Stimulated activated CD4-positive, alpha-beta T cell treated with anti-CD3 and anti-CD28 coated beads, TNF-alpha, amount 100 ng/mL, for 48 hours (primary cell): Measurements from ENCODE around the gene ZFHX2.
"Not testable (repeated sequence)": the region's sequence is repeated elsewhere in the genome, so short reads cannot be mapped to it uniquely, and the experiment has no call there.

Source experiments
- DNase-seq, 3 donors: peaks; one replicate each; pipeline ENCODE4 v3.0.0-alpha.2; 2020; ENCODE audit warnings: low read depth in 3 of 3

ZFHX2 gene

DNA sequence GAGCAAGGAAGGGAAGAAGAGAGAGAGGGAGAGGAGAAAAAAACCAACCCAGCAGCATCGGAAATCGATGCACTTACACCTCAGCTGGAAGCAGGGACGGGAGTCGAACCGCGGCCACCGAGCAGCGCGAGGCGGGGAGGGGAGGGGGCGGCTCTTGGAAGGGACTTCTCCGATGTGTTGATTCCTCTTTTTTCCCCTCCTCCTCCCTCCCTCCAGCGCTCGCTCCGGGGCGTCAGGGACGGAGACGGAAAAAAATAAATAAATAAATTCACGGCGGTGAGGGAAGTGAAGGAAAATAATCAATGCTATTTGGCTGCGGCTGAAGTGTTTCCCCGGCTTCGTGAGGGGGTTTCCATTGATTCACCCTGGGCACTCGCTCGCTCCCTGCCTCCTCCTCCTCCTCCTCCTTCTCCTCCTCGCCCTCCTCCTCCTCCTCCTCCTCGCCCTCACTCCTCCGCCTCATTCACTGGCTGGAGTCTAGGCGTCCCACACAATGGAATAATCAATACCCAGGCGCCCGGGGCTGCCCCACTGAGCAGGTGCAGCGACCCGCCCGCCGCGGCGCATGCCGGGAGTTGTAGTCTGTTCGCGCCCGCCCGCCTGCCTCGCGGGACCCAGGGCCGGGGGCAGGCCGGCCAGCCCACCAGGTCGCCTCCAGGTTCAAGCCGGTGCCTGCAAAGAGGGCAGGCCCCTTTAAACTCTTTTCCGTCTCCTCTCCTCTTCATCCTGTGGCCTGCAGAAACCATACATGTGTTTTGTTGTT lies at the start of gene ZFHX2:
ZFHX2 (minus strand) TSS at position 500 of the 763 bp plus-strand sequence. CDS start 16,440 bp downstream, outside the sequence.
- peak; percentile 65 to 75 (median 68) for DNase-seq

DNA sequence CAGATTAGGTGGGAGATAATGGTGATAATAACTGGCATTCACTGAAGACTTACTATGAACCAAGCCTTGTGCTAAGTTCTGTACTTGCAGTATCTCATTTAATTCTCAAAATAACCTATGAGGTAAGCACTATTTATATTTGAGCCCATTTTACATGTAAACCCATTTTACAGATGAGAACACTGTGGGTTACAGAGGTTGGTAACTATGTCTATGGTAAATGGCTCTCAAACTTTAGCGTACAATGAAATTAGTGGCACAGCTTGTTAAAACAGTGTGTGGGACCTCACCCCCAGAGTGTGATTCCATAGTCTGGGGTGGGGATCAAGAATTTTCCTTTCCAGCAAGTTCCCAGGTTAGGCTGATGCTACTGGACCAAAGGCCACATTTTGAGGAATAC lies 49.2 kb upstream of the ZFHX2 start:
- DNase-seq: no peak

DNA sequence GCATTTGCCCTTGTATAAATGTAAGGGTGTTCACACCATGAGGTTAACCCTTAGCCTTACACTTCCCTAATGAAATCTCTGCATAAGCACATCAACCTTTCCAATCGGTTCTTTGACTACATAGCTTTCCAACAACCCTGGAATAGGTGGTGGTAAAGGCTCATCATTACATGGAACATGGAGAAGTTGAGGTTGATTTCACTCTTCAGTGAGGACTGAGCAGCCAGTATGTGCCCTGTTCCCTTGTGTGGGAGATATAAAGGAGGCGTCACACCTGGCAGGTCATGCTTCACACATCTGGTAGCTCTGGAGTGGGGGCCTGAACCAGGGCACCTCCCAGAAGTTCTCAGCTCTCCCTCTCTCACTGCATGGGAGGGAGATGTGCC lies 48.8 kb upstream of the ZFHX2 start:
- no peak for DNase-seq

DNA sequence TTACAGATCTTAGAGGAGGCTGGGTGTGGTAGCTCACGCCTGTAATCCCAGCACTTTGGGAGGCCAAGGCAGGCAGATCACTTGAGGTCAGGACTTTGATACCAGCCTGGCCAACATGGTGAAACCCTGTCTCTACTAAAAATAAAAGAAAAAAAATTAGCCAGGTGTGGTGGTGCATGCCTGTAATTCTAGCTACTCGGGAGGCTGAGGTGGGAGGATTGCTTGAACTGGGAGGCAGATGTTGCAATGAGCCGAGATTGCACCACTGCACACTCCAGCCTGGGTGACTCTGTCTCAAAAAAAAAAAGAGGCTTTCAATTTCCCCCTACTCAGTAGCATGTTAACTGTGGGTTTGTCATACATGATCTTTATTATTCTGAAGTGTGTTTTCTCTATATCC lies 42.6 kb upstream of the ZFHX2 start:
- DNase-seq: not testable (repeated sequence)

DNA sequence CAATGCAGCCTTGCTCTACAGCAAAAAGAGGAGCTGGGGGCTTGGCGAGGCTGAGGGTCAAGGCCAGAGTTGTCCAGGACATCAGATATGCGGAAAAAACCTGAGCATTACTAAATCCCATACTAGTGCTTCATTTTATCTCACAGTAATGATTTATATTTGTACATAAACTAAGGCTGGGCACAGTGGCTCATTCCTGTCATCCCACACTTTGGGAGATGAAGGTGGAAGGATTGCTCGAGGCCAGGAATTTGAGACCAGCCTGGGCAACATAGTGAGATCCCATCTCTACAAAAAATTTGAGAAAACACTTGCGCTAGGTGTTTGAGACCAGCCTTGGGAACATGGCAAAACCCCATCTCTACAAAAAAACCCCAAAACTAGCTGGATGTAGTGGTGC lies 38.6 kb upstream of the ZFHX2 start:
- no peak for DNase-seq

DNA sequence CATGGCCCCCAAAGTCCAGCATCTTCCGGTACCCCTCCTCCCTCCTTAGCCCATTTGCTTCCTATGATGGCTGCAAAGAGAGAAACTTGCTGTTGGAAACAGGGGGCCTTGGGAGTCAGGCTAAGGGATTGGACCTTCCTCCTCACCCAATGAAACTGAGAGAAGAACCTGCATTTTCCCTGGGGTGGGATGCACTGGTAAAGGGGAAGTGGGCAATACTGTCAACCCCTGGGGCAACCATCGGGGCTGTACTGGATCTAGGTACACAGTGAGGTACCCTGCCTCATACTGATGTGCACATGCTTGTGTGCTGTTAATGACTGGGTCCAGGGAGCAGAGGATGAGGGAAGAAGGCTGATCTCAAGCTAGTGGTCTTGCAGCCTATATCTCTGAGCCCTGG lies 38.0 kb upstream of the ZFHX2 start:
- no peak for DNase-seq

DNA sequence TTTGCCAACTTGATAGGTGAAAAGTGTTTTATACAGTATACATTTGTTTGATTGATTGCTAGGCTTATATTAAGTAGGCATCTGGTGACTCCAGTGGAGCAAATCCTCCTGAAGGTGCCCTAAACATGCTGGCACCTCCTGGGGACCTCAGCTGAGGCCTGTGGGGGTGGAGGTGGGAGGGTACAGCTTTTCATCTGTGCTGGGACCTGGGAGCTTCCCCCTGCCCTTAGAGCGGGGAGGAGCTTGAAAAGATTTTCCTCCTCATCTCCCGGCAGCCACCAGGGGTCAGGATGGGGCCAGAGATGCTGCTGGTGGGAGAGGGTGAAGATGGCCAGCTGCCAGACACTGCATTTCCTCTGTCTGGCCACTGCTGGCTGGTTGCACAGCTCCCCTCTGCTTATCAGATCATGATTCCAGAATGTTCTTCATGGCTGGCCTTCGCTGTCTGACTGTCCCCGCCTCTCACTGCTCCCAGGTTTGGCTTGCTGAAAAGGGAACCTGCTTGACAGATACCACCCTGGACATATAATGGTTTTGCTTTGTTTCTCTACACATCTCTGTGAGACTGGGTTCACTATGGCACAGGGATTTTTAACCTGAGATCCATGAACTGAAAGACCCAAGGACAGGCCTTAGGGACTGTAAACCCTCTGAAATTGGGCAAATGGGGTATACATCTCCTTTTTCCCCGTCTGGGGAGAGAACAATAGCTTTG lies 37.5 kb upstream of the ZFHX2 start:
- peak; percentile 69 to 73 (median 72) for DNase-seq

DNA sequence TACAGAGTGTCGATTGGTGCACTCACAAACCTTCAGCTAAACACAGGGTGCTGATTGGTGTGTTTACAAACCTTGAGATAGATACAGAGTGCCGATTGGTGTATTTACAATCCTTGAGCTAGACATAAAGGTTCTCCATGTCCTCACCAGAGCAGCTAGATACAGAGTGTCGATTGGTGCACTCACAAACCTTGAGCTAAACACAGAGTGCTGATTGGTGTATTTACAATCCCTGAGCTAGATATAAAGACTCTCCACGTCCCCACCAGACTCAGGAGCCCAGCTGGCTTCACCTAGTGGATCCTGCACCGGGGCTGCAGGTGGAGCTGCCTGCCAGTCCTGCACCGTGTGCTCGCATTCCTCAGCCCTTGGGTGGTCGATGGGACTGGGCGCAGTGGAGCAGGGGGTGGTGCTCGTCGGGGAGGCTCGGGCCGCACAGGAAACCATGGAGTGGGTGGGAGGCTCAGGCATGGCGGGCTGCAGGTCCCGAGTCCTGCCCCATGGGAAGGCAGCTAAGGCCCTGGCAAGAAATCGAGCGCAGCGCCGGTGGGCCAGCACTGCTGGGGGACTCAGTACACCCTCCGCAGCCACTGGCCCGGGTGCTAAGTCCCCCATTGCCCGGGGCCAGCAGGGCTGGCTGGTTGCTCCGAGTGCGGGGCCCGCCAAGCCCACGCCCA lies 33.1 kb upstream of the ZFHX2 start:
- DNase-seq: not testable (repeated sequence)

DNA sequence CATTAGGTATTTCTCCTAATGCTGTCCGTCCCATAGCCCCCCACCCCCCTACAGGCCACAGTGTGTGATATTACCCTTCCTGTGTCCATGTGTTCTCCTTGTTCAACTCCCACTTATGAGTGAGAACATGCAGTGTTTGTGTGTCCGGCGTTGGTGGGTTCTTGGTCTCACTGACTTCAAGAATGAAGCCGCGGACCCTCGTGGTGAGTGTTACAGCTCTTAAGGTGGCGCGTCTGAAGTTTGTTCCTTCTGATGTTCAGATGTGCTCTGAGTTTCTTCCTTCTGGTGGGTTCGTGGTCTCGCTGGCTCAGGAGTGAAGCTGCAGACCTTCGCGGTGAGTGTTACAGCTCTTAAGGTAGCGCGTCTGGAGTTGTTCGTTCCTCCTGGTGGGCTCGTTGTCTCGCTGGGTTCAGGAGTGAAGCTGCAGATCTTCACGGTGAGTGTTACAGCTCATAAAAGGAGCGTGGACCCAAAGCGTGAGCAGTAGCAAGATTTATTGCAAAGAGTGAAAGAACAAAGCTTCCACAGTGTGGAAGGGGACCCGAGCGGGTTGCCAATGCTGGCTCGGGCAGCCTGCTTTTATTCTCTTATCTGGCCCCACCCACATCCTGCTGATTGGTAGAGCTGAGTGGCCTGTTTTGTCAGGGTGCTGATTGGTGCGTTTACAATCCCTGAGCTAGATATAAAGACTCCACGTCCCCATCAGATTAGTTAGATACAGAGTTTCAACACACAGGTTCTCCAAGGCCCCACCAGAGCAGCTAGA lies 32.4 kb upstream of the ZFHX2 start:
- DNase-seq: not testable (repeated sequence)

DNA sequence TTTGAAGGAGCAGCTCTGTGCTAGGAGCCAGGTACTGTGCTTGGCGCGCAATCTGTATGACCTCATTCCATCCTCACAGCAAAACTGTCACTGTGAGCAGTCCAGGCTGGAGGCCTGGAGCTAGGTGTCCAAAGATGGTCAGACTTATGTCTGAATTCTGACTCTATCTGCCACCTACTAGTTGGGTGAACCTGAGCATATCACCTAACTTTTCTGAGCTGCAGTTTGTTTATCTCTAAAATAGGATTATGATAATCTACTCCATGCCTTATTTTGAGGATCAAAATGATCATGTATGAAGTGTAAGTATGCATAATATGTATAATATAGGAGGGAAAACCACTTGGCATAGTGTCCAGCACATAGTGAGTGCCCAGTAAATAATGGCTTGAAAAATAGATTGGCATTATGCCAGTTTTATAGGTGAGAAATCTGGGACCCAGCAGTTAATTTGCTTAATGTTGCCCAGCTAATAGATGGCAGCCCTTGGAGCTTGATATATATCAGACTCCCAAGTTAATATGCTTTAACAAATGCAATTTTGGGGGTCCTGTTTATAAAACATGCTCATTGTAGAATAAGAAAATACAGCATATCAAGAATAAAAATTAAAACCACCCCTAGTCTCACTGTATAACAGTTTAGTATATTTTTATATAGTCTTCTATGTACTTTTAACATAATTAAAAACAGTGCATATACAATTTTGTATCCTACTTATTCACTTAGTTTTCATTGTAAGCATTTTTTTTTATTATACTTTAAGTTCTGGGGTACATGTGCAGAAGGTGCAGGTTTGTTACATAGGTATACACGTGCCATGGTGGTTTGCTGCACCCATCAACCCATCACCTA lies 31.6 kb upstream of the ZFHX2 start:
- no peak for DNase-seq

DNA sequence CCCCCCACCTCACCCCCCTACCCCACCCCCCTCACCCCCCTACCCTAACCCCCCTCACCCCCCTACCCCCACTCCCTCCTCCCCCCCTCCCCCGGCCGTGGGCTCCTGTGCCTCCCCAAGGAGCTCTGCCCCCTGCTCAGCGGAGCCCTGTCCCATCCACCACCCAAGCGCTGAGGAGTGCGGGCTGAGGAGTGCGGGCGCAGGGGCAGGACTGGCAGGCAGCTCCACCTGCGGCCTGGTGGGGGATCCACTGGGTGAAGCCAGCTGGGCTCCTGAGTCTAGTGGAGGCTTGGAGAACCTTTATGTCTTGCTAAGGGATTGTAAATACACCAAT lies 29.4 kb upstream of the ZFHX2 start:
- DNase-seq: no peak

DNA sequence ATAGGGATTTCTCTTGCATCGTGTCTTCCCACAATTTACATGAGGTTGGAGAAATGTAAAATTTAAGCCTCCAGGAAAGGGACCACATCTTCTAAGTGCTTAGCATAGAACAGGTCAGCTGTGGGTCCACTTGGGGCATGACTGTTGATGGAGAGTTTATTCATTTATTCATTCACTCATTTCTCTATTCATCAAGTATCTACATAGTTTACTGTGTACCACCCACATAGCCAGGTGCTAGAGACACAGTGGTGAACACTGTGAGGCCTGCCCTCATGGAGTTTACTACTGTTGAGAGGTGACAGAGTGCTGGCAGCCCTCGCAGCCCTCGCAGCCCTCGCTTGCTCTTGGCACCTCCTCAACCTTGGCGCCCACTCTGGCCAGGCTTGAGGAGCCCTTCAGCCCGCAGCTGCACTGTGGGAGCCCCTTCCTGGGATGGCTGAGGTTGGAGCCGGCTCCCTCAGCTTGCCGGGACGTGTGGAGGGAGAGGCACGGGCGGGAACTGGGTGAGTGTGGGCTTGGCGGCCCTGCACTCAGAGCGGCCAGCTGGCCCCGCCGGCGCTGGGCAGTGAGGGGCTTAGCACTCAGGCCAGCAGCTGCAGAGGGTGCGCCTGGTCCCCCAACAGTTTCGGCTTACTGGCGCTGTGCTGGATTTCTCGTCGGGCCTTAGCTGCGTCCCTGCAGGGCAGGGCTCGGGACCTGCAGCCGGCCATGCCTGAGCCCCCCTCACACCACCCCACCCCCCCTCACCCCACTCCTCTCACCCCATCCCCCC lies 28.8 kb upstream of the ZFHX2 start:
- DNase-seq: no peak

DNA sequence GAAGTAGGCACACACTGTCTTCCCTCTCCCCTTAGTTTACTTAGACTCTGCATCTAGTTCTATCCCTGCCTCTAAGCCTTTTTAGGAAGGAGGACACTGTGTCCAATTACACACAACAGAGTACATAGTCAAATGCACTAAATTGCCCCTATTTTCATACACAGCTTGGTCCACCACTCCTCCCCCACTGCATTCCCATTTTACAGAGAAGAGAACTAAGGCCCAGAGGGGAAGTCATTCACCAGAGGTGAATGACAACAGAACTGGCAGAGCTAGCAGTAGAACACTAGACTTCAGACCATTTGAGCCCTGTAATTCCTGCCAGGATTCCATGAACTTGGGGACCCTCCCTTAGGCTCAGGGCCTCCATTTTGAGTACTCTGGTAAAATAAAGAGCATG lies 28.2 kb upstream of the ZFHX2 start:
- no peak for DNase-seq

DNA sequence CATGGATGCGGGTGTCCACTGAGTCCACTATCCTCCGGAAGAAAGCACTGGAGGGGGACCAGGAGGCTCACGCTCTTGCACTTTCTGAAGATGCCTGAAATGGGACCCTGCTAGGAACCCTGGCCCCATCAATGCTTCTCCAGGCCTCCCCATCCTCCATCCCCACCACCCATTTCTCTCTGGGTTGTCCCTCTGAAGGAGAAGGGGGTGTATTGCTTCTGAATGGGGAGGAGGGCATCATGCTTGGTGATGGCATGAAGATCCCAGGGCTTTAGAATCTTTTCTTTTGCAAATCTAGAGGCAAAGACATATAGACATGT lies 27.7 kb upstream of the ZFHX2 start:
- DNase-seq: no peak

DNA sequence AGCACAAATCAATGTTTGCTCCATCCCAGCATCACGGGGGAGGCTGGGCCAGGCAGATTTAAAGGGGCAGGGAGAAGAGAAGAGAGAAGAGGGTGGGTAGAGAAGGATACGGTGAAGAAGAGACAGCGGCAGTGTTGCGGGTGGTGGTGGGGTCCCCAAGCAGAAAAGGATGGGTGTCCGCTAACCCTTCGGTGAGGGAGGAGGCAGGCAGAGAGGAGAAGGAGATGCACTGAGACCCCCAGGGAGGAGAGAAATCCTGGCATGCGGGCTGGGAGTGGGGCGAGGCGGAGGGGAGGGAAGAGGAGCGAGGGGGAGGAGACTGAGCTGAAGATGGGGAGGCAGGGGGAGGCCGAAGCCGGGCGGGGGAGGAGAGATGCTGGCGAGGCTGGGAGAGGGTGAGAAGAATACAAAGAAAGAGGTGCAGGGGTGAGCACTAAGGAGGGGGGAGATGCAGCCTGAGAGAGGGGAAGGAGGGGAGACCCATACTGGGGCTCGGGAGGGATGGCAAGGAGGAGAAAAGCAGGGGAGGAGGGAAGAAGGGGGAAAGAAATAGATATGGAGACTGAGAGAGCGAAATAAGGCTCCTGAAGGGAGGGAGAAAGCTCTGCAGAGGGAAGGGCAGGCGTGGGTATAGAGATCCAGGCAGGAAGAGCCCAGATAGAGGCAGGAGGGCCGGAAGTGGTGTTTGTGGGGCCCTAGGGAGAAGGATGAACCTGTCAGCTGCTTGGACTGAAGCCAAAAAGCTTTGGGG lies 27.2 kb upstream of the ZFHX2 start, which contains the start of gene JPH4:
JPH4 (minus strand) TSS at position 231 of the 751 bp plus-strand sequence. CDS start 1,337 bp downstream, outside the sequence.
- no peak for DNase-seq

DNA sequence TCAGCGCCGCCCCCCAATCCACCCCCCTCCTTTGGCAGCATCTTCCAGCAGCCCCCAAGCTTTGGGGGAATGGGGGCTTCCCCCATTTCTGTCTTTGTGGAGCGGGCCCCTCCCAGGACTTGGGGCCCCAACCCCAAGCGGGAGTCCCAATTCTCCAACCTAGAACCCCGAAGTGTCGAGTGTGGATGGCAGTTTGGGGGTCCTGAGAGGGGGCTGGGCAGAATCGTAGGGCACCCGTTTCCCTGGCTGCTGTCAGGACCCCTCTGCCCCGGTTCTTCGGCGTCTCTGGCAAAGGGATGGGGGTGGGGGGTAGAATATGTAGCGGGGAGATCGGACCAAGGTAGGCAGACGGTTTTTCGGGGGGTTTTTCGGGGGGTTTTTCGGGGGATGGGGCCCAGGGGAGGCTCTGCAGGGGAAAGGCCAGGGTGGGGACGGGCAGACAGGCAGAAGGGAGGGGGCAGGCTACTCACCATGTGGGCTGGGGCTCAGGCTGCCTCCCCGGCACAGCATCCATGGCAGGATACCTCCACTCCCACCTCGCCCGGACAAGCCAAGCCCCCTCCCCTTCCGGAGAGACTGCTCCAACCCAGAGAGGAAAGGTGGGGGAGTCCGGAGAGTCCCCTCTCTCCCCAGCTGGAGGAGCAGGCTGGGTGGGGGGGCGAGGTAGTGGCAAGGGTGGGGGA lies 26.3 kb upstream of the ZFHX2 start:
- DNase-seq: no peak

DNA sequence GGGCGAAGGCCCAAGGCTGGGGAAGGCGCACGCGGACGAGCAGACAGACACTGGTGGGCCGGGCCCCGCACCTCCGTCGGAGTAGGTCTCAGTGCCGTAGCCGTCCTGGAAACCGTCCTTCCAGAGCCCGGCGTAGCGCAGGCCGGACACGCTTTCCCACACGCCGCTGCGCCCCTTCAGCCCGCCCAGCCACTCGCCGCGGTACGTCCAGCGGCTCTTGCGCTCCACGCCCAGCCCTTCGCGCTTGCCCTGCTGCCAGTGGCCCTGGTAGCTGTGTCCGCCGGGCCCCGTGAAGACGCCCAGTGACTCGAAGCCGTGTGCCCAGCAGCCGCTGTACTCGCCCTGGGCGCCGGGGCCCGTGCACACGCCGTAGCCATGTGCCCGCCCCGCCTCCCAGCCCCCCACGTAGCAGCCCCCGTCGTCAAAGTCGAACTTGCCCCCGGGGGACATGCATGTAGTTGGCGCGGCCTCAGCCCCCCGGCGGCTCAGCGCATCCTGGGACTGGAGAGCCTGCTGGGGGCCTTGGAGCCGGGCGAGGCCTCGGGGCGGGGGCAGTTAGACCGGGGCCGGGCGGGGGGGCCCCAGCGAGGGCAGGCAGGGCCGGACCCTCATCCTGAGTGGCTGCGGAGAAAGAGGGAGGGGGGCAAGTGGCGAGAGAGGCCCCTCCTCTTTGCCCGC lies 25.6 kb upstream of the ZFHX2 start:
- DNase-seq: no peak

DNA sequence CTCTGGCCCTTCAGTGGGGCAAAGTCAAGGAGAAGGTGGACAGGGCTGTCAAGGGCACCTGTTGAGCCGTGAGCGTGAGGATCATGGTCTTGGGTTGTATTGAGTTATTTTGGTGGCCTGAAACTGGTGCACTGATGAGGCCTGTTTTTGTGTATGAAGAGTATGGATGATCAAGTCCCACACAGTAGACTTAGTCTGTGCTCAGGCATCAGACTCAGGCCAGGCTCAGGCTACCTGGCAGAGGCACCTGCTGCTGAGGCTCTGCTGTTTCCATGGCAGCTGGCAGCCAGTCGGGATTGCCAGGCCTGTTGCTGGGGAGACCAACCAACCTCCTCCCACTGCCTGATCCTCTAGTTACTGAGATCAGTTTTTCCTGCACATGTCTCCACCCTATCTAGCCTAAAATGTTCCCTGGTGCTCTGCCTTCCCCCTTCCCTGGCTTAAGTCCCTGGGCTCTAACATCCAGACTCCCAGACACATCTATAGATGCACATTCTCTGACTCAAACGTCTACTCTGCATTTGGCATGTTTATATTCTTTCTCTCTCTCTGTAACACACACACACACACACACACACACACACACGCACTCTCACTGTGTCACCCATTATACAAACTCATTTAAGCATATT lies 21.9 kb upstream of the ZFHX2 start:
- no peak for DNase-seq
